Measurements from ENCODE around the gene HEG1. TPM values are rescaled to one million over a fixed set of nuclear protein-coding genes. Genes with fewer than 3 reads are reported as not detected.

HEG1 gene
- total RNA-seq, 1 donor from 2014 or later, result 69.6 TPM

GRCh38 chr3:125061170-125061569, 5.4 kb upstream of the HEG1 start:
- Mint-ChIP-seq H3K4me3 (ENCODE audit: unreplicated experiment) (peak overlapping the region; percentile 42), H3K4me1 (ENCODE audit: low read depth) (peaks cover 50% of the 10 kb centered on the region), H3K36me3 (ENCODE audit: low read depth) (no peaks in the 10 kb centered on the region), H3K27me3 (ENCODE audit: low read depth) (no peaks in the 10 kb centered on the region), H3K9me3 (ENCODE audit: low read depth) (no peaks in the 10 kb centered on the region), H3K27ac (ENCODE audit: unreplicated experiment) (peak overlapping the region; percentile 85)
- no peak for DNase-seq (ENCODE audit: low spot score)
- TF ChIP-seq, protein P1, sequence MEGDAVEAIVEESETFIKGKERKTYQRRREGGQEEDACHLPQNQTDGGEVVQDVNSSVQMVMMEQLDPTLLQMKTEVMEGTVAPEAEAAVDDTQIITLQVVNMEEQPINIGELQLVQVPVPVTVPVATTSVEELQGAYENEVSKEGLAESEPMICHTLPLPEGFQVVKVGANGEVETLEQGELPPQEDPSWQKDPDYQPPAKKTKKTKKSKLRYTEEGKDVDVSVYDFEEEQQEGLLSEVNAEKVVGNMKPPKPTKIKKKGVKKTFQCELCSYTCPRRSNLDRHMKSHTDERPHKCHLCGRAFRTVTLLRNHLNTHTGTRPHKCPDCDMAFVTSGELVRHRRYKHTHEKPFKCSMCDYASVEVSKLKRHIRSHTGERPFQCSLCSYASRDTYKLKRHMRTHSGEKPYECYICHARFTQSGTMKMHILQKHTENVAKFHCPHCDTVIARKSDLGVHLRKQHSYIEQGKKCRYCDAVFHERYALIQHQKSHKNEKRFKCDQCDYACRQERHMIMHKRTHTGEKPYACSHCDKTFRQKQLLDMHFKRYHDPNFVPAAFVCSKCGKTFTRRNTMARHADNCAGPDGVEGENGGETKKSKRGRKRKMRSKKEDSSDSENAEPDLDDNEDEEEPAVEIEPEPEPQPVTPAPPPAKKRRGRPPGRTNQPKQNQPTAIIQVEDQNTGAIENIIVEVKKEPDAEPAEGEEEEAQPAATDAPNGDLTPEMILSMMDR (IDR thresholded peaks at IDR 0.05), result no peak

GRCh38 chr3:125059488-125060245, 3.9 kb upstream of the HEG1 start:
- Mint-ChIP-seq H3K4me3 (ENCODE audit: unreplicated experiment) (no peak overlapping the region), H3K4me1 (ENCODE audit: low read depth) (peaks cover 54% of the 10 kb centered on the region), H3K27ac (ENCODE audit: unreplicated experiment) (no peak overlapping the region), H3K36me3 (ENCODE audit: low read depth) (no peaks in the 10 kb centered on the region), H3K27me3 (ENCODE audit: low read depth) (no peaks in the 10 kb centered on the region), H3K9me3 (ENCODE audit: low read depth) (no peaks in the 10 kb centered on the region)
- TF ChIP-seq, protein P1 (IDR thresholded peaks at IDR 0.05), result no peak
- DNase-seq (ENCODE audit: low spot score), result no peak

DNA sequence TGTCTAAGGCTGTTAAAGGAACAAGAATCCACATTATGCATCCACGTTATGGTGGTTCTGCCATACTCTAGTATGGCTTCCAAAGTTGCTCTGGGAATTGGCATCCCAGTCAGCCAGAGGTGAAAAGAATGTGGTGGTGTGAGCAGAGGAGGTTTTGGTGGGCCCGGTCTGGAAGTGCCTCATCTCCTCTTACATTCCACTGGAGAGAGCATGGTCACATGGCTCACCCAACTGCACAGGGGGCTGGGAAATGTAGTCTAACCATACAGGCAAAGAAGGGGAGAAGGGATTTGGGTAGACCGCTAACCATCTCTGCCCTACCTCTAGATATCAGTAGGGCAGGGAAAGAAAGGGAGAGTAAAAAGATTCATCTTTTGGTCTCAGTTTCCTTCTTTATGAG, 3.2 kb upstream of the HEG1 start:
- no peaks in the 10 kb centered on the region for H3K27me3 Mint-ChIP-seq (ENCODE audit: low read depth)
- H3K27ac Mint-ChIP-seq (ENCODE audit: unreplicated experiment), result no peak overlapping the region
- H3K4me3 Mint-ChIP-seq (ENCODE audit: unreplicated experiment), result no peak overlapping the region
- H3K36me3 Mint-ChIP-seq (ENCODE audit: low read depth), result no peaks in the 10 kb centered on the region
- H3K9me3 Mint-ChIP-seq (ENCODE audit: low read depth), result no peaks in the 10 kb centered on the region
- TF ChIP-seq, protein P1 (IDR thresholded peaks at IDR 0.05), result no peak
- DNase-seq (ENCODE audit: low spot score), result no peak
- H3K4me1 Mint-ChIP-seq (ENCODE audit: low read depth), result peaks cover 59% of the 10 kb centered on the region

GRCh38 chr3:125058529-125058928, 2.7 kb upstream of the HEG1 start:
- Mint-ChIP-seq H3K4me3 (ENCODE audit: unreplicated experiment) (no peak overlapping the region), H3K27me3 (ENCODE audit: low read depth) (no peaks in the 10 kb centered on the region), H3K36me3 (ENCODE audit: low read depth) (no peaks in the 10 kb centered on the region), H3K9me3 (ENCODE audit: low read depth) (no peaks in the 10 kb centered on the region), H3K27ac (ENCODE audit: unreplicated experiment) (no peak overlapping the region), H3K4me1 (ENCODE audit: low read depth) (peaks cover 59% of the 10 kb centered on the region)
- DNase-seq (ENCODE audit: low spot score), result no peak
- TF ChIP-seq, protein P1 (IDR thresholded peaks at IDR 0.05), result no peak

GRCh38 chr3:125057186-125057850, 1.5 kb upstream of the HEG1 start:
- peaks cover 59% of the 10 kb centered on the region for H3K4me1 Mint-ChIP-seq (ENCODE audit: low read depth)
- no peaks in the 10 kb centered on the region for H3K36me3 Mint-ChIP-seq (ENCODE audit: low read depth)
- no peaks in the 10 kb centered on the region for H3K27me3 Mint-ChIP-seq (ENCODE audit: low read depth)
- H3K4me3 Mint-ChIP-seq (ENCODE audit: unreplicated experiment), result no peak overlapping the region
- peak overlapping the region; percentile 71 for H3K27ac Mint-ChIP-seq (ENCODE audit: unreplicated experiment)
- DNase-seq (ENCODE audit: low spot score), result no peak
- no peaks in the 10 kb centered on the region for H3K9me3 Mint-ChIP-seq (ENCODE audit: low read depth)
- TF ChIP-seq, protein P1 (IDR thresholded peaks at IDR 0.05), result no peak
